HepG2 (cell line): Measurements from ENCODE around the gene PSPH.

Experiments used
- CEBPZ ChIP-seq: IDR thresholded peaks from 2 replicates; pipeline ENCODE4 v1.6.1; 2012; ENCODE audit warnings: low read length, improper control_type of control experiment
- HNF4G ChIP-seq, 2 experiments: sonication (generic) in 1 of 2; formaldehyde crosslinking in 1 of 2; IDR thresholded peaks; 2 replicates each; pipeline versions ENCODE4 v1.4.0 to v1.6.1; 2011 to 2020; ENCODE audit warnings: borderline replicate concordance in 2 of 2, low read depth in 2 of 2, mild to moderate bottlenecking in 2 of 2, low read length in 1 of 2, missing genetic modification reagents in 1 of 2, moderate library complexity in 1 of 2
- MAX ChIP-seq: IDR thresholded peaks from 2 replicates; pipeline ENCODE4 v1.6.1; 2012; ENCODE audit warnings: inconsistent platforms
- MED1 ChIP-seq: sonication (generic); formaldehyde crosslinking; IDR thresholded peaks from 2 replicates; pipeline ENCODE4 v1.4.0; 2020; ENCODE audit warnings: missing genetic modification reagents
- MIER3 ChIP-seq: IDR thresholded peaks from 2 replicates; pipeline ENCODE4 v1.6.1; 2016; ENCODE audit warnings: missing compliant biosample characterization, borderline replicate concordance
- NR2C2 ChIP-seq: sonication (generic); formaldehyde crosslinking; IDR thresholded peaks from 2 replicates; pipeline ENCODE4 v1.4.0; 2020; ENCODE audit warnings: missing genetic modification reagents, mild to moderate bottlenecking, moderate library complexity, borderline replicate concordance
- NR2F2 ChIP-seq: IDR thresholded peaks from 2 replicates; pipeline ENCODE4 v1.6.1; 2012; ENCODE audit warnings: low read depth, inconsistent platforms, borderline replicate concordance
- PBX2 ChIP-seq: IDR thresholded peaks from 2 replicates; pipeline ENCODE4 v1.6.1; 2016; ENCODE audit warnings: control low read depth
- SP140L ChIP-seq: sonication (generic); formaldehyde crosslinking; IDR thresholded peaks from 2 replicates; pipeline ENCODE4 v1.4.0; 2020; ENCODE audit warnings: missing genetic modification reagents, borderline replicate concordance
- SP2 ChIP-seq: sonication (generic); formaldehyde crosslinking; IDR thresholded peaks from 2 replicates; pipeline ENCODE4 v1.5.1; 2020; ENCODE audit warnings: mild to moderate bottlenecking, missing genetic modification reagents
- ZNF205 ChIP-seq: IDR thresholded peaks from 2 replicates; pipeline ENCODE4 v1.6.1; 2018; ENCODE audit warnings: missing biosample characterization, missing genetic modification reagents
- ZNF766 ChIP-seq: sonication (generic); formaldehyde crosslinking; IDR thresholded peaks from 2 replicates; pipeline ENCODE4 v1.5.0; 2020; ENCODE audit warnings: missing genetic modification reagents, borderline replicate concordance
- TF ChIP-seq, protein P1 (sequence below): sonication (generic); formaldehyde crosslinking; IDR thresholded peaks from 2 replicates; pipeline ENCODE4 v1.5.0; 2020; ENCODE audit warnings: mild to moderate bottlenecking, missing genetic modification reagents, moderate library complexity
- TF ChIP-seq, protein P2 (sequence below), 2 experiments: sonication (generic) in 1 of 2; formaldehyde crosslinking in 1 of 2; IDR thresholded peaks; 2 replicates each; pipeline versions ENCODE4 v1.4.0 to v1.6.1; 2018 to 2020; ENCODE audit warnings: missing genetic modification reagents in 2 of 2, borderline replicate concordance in 1 of 2, low read depth in 1 of 2, mild to moderate bottlenecking in 1 of 2, missing biosample characterization in 1 of 2

DNA sequence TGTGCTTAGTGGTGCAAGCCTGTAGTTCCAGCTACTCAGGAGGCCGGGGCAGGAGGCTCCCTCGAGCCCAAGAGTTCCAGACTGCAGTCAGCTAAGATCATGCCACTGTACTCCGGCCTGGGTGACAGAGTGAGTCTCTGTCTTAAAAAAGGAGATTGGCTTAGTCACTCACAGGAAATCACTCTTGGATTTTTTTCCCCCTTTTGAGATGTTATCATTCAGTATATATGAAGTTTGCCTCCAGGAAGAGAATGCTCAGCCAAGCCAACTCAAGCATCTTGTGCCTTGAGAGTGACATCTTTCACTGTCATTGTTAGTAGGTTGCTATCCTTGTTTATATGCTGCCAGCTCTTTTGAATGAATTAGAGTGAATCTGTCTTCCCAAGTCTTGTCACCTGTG is 58.9 kb downstream of the PSPH start:
- TF ChIP-seq SP140L (no peak), NR2C2 (CRISPR knock-in tag) (no peak), ZNF205 (no peak), HNF4G (IDR thresholded peaks at IDR 0.05; ENCODE audit: borderline replicate concordance, low read depth, low read length) (no peak), HNF4G (CRISPR knock-in tag; IDR thresholded peaks at IDR 0.05; ENCODE audit: borderline replicate concordance, low read depth) (no peak), CEBPZ (no peak), PBX2 (CRISPR knock-in tag) (no peak), SP2 (CRISPR knock-in tag) (no peak), MIER3 (CRISPR knock-in tag) (no peak), ZNF766 (CRISPR knock-in tag) (no peak), NR2F2 (no peak), MAX (no peak), MED1 (CRISPR knock-in tag) (no peak)
- TF ChIP-seq, protein P1, sequence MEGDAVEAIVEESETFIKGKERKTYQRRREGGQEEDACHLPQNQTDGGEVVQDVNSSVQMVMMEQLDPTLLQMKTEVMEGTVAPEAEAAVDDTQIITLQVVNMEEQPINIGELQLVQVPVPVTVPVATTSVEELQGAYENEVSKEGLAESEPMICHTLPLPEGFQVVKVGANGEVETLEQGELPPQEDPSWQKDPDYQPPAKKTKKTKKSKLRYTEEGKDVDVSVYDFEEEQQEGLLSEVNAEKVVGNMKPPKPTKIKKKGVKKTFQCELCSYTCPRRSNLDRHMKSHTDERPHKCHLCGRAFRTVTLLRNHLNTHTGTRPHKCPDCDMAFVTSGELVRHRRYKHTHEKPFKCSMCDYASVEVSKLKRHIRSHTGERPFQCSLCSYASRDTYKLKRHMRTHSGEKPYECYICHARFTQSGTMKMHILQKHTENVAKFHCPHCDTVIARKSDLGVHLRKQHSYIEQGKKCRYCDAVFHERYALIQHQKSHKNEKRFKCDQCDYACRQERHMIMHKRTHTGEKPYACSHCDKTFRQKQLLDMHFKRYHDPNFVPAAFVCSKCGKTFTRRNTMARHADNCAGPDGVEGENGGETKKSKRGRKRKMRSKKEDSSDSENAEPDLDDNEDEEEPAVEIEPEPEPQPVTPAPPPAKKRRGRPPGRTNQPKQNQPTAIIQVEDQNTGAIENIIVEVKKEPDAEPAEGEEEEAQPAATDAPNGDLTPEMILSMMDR (CRISPR knock-in tag) = no peak
- TF ChIP-seq, protein P2, sequence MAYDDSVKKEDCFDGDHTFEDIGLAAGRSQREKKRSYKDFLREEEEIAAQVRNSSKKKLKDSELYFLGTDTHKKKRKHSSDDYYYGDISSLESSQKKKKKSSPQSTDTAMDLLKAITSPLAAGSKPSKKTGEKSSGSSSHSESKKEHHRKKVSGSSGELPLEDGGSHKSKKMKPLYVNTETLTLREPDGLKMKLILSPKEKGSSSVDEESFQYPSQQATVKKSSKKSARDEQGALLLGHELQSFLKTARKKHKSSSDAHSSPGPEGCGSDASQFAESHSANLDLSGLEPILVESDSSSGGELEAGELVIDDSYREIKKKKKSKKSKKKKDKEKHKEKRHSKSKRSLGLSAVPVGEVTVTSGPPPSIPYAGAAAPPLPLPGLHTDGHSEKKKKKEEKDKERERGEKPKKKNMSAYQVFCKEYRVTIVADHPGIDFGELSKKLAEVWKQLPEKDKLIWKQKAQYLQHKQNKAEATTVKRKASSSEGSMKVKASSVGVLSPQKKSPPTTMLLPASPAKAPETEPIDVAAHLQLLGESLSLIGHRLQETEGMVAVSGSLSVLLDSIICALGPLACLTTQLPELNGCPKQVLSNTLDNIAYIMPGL (CRISPR knock-in tag; IDR thresholded peaks at IDR 0.05; ENCODE audit: borderline replicate concordance in 1 of 2, low read depth in 1 of 2) = no peak
